ENCODE data around the gene CALD1. TPM values are rescaled to one million over a fixed set of nuclear protein-coding genes. Genes with fewer than 3 reads are reported as not detected.

Gene CALD1
- total RNA-seq, 1 donor from 2014 or later: 230 TPM

GRCh38 chr7:134997214-134997885, 217.9 kb downstream of the CALD1 start:
- Mint-ChIP-seq H3K27ac (ENCODE audit: unreplicated experiment) (no peak overlapping the region), H3K27me3 (ENCODE audit: unreplicated experiment) (no peaks in the 10 kb centered on the region), H3K4me3 (ENCODE audit: unreplicated experiment) (no peak overlapping the region), H3K36me3 (ENCODE audit: low read depth, unreplicated experiment) (peaks cover 7% of the 10 kb centered on the region), H3K9me3 (ENCODE audit: unreplicated experiment) (no peaks in the 10 kb centered on the region), H3K4me1 (ENCODE audit: unreplicated experiment) (no peaks in the 10 kb centered on the region)
- DNase-seq (ENCODE audit: low spot score): no peak
- TF ChIP-seq CTCF (IDR thresholded peaks at IDR 0.05; ENCODE audit: unreplicated experiment): no peak

GRCh38 chr7:134999136-134999535, 219.7 kb downstream of the CALD1 start:
- Mint-ChIP-seq H3K27me3 (ENCODE audit: unreplicated experiment) (no peaks in the 10 kb centered on the region), H3K27ac (ENCODE audit: unreplicated experiment) (no peak overlapping the region), H3K4me3 (ENCODE audit: unreplicated experiment) (peak overlapping the region; percentile 54), H3K36me3 (ENCODE audit: low read depth, unreplicated experiment) (peaks cover 7% of the 10 kb centered on the region), H3K4me1 (ENCODE audit: unreplicated experiment) (no peaks in the 10 kb centered on the region), H3K9me3 (ENCODE audit: unreplicated experiment) (no peaks in the 10 kb centered on the region)
- no peak for DNase-seq (ENCODE audit: low spot score)
- TF ChIP-seq CTCF (IDR thresholded peaks at IDR 0.05; ENCODE audit: unreplicated experiment): no peak

- TF ChIP-seq CTCF (IDR thresholded peaks at IDR 0.05; ENCODE audit: unreplicated experiment): no peak
- H3K4me3 Mint-ChIP-seq (ENCODE audit: unreplicated experiment): no peak overlapping the region
- H3K9me3 Mint-ChIP-seq (ENCODE audit: unreplicated experiment): no peaks in the 10 kb centered on the region
- no peaks in the 10 kb centered on the region for H3K27me3 Mint-ChIP-seq (ENCODE audit: unreplicated experiment)
- H3K4me1 Mint-ChIP-seq (ENCODE audit: unreplicated experiment): no peaks in the 10 kb centered on the region
- H3K27ac Mint-ChIP-seq (ENCODE audit: unreplicated experiment): no peak overlapping the region
- H3K36me3 Mint-ChIP-seq (ENCODE audit: low read depth, unreplicated experiment): no peaks in the 10 kb centered on the region
- no peak for DNase-seq (ENCODE audit: low spot score)
Measured at GRCh38 chr7:135001390-135002165, 222.1 kb downstream of the CALD1 start.

- no peak for TF ChIP-seq CTCF (IDR thresholded peaks at IDR 0.05; ENCODE audit: unreplicated experiment)
- Mint-ChIP-seq H3K9me3 (ENCODE audit: unreplicated experiment) (no peaks in the 10 kb centered on the region), H3K27me3 (ENCODE audit: unreplicated experiment) (no peaks in the 10 kb centered on the region), H3K4me1 (ENCODE audit: unreplicated experiment) (no peaks in the 10 kb centered on the region), H3K27ac (ENCODE audit: unreplicated experiment) (no peak overlapping the region), H3K36me3 (ENCODE audit: low read depth, unreplicated experiment) (no peaks in the 10 kb centered on the region), H3K4me3 (ENCODE audit: unreplicated experiment) (no peak overlapping the region)
- DNase-seq (ENCODE audit: low spot score): no peak
Measured at GRCh38 chr7:135012229-135012628, 232.8 kb downstream of the CALD1 start.

Other genes with a start within 250 kb of the CALD1 start
- not detected for gene AKR1B15, start 230.5 kb upstream of the CALD1 start, total RNA-seq (ENCODE audit: unreplicated experiment)
- gene BPGM, start 132.8 kb upstream of the CALD1 start, total RNA-seq (ENCODE audit: unreplicated experiment): 17.7 TPM
- gene AGBL3, start 206.9 kb downstream of the CALD1 start, total RNA-seq (ENCODE audit: unreplicated experiment): 3.0 TPM

All from endothelial cell (in vitro differentiated cells).